Body of pancreas (tissue), 4 donors: ENCODE results near the gene HOXA13.

Source experiments
- CTCF ChIP-seq, 7 experiments: fragments of 450-650 bp in 4 of 7; fragments of 200-600 bp in 3 of 7; sonication (generic) in 3 of 7; IDR thresholded peaks; one replicate each; pipeline ENCODE4 v1.5.1; 2016 to 2019; ENCODE audit warnings: antibody characterized with exemption in 7 of 7
- POLR2A ChIP-seq, 3 donors: fragments of 450-650 bp; IDR thresholded peaks; one replicate each; pipeline ENCODE4 v1.6.1; 2016; ENCODE audit warnings: antibody characterized with exemption in 3 of 3, mild to moderate bottlenecking in 2 of 3

GRCh38 chr7:27161721-27162560 lies 38.0 kb downstream of the HOXA13 start:
- no peak for TF ChIP-seq POLR2A (IDR thresholded peaks at IDR 0.05)
- TF ChIP-seq CTCF (IDR thresholded peaks at IDR 0.05), result no peak
